Dedifferentiated amniotic fluid mesenchymal stem cell (primary cell): ENCODE data around the gene MTOR.

Experiments used
- DNase-seq: peaks from one replicate; pipeline ENCODE4 v3.0.0-alpha.2; 2016; ENCODE audit errors: extremely low spot score

MTOR gene

DNA sequence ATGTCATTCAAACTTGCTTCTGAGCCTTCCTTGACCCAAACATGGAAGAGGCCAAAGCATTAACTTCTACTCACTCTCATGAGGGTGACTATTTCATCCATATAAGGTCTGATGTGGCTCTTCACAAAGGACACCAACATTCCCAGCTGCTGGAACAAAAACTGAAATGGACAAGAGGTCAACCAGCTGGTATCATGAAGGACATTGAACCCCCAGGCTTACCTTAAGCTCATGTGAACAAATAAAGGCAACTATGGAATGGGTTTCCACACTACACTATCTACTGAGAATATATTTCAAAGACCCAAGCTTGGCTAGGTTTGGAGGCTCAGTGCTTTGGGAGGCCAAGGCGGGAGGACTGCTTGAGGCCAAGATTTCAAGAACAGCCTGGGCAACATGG is 46.3 kb downstream of the MTOR start:
- DNase-seq = no peak

DNA sequence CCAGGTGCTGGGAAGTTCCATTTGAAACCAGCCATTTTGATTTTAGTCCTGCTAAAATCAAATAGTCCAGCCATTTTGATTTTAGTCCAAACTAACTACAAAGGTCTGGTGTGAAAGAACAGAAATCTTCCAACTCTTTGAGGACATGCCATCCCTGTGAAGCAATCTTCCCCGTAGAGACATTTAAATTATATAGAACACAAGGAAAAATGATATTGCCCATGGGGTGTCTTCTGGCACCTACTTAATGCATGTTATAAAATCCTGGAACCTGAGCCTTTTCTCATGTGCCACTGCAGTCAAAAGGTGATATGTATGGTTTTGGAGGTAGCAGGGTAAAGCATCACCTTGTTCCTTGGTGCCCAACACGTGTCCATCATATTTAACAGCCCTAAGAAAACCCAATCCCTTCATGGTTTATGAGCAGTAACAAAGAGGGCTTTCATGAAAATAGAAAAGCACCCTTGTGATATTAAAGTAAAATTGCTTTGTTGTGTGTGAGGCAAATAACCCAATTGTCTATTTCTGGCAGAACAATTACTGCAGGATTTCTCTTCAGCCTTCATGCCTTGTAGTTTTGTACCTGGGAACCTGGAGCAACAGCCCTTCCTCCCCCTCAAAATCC is 46.9 kb downstream of the MTOR start:
- DNase-seq = no peak

DNA sequence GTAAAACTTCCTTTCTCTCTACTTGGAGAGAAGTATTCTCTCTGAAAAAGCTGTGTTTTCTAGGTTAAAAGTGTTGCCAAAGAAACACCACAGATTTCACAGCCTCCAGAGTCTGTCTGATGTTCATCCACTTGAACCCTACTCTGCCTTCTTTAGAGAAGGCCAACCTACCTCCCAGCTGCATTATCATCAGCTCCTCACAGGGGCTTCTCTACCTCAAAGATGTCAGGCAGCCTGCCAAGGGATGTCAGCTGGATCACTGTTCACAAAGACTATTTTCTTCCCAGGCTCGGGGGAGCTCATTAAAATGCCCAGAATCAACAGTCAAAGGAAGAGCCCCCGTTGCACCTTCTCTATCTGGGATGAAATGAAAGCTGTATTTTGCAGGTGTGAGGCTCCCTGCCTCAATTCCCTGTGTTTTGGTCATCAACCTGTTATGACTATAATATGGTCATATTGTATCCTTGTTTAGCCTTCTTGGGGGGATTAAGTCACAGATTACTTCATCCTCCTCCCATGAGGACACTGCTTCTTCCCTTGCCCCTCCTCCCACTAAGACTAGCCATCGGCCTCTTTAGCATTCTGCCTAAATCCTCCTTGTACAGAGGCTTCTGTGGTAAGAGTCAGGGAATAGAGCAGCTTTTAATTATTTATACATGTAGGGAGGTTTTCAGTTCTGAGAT is 47.5 kb downstream of the MTOR start:
- DNase-seq = no peak

DNA sequence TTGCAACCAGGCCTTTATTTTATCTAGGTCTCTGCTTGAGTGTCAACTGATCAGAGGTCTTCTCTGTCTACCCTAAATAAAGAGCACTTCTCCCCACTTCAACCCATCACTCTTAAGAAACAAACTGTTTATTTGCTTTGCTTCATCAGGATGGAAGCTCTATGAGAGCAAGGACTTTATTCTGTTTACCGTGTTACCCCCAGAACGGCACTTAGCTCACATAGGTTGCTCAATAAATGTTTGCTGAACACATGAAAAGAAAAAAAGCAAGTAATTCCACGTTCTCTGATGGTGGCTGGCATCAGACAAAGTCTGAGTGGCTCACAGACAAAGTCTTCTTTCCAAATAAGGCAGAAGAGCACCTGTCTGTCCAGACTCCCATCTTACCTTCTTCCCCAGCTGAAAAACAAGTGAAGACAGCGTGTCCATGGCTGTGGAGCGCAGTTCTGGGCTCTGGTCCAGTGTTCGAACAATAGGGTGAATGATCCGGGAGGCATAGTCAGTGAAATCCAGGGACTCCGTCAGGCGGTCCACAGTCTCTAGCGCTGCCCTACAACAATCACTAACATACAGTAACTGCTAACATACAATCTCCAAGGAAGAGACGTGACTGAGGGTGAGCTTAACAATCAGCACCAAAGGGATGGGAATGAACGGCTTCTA is 50.3 kb downstream of the MTOR start:
- DNase-seq = no peak

DNA sequence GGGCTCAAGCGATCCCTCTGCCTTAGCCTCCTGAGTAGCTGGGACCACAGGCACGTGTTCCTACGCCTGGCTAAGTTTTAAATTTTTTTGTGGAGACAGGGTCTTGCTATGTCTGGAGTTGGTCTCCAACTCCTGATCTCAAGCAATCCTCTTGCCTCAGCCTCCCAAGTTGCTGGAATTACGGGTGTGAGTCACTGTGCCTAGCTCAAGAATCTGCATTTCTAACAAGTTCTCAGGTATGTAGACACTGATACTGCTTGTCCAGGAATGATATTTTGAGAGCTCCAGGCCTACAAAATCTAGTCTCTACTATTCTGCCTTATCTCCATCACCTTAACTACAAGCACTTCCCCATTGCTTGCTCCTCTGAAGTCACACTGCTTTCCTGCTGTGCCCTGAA is 50.9 kb downstream of the MTOR start:
- DNase-seq = no peak

DNA sequence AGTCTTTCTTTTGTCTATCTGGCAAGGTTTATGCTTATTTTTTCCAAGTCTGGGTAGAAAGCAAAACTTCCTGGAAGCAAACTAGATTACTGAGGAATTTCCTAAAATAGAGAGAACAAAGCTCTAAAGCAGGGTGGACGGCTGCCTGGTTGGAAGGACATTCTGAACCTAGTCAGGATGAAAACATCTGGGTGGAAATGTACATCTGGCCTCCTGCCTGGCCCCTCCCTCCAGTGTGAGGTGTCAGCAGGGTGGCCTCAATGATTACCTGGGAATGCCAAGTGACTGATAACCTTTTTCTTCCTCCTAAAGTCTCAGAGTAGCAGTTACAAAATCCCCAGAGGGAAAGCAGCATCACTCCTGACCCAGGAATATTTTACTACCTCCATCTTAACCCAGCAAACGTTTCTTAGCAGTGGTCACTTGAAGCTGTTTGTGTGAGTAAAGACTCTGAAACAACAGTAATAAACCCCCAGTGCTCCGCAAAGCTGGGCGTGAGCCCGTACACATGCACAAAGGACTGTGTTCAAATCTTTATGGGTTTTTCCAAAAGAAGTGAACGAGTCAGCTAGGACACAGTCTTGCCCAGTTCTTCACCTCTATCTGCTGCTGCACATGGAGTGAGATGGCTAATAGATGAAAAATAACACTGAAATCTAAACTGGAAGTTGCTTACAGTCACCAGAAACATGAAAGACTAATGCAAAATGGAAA is 54.3 kb downstream of the MTOR start:
- DNase-seq = no peak

DNA sequence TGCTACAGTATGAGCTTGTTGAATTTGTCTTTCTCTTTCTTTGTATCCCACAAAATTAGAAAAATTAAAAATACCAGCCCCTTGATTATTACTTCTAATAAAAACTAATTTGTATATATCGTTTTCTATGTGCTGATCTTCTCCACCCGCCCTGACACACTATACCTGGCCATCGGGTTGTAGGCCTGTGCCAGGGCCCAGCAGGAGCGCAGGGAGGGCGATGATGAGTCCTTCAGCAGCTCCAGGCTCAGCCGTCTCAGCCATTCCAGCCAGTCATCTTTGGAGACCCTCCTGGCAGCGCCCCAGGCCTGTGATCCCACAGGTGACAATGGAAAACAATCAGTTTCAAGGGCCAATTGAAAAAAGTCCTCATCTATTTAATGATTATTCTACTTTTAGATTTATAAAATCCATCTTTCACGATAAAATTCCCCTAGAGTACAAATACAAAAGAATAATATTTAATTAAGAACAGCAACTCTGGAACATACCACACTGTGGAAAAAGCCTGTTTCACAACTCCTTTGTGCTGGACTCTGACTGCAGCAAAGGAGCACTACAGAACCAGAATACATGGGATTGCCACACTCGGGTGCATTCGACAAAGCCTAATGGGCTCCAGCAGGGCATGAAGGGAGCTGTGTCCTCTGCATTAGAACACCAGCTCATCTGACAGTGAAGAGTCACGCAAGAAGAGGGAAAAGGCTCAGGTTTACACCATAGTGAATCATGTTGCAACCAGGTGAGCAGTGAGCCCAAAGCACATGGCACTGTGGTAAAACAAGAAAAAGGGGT is 57.8 kb downstream of the MTOR start:
- no peak for DNase-seq

DNA sequence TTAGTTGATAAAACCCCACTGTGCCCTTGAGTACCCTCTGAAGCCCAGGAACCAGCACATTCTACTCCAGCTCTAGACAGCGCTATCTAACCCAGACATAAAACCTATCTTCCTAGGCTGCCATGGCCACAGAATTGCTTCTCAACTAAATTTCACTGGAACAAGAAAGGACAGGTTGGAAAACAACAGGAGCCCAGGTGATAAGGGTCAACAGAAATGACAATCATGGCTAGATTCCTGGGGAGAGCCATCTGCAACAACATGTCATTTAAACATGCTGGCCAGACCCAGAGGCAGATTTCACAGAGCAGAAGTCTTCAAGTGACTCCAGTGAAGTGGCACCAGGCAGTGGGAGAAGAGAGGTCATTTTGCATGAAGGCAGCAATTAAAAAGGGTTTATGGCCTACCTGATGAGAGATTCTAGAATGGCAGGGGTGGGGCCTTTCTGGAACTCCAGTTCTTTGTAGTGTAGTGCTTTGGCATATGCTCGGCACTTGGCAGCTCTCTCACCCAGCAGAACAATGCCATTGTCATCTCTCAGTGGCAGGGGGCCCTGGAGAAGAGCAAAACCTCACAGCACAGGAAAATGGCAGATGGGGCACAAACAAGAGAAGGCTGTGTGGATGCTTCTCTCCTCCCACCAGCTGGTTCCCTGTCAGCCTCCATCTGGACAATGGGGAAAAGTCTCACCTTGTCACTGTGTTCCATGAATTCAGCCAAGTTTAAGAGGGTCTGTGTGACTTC is 63.3 kb downstream of the MTOR start:
- DNase-seq = no peak

DNA sequence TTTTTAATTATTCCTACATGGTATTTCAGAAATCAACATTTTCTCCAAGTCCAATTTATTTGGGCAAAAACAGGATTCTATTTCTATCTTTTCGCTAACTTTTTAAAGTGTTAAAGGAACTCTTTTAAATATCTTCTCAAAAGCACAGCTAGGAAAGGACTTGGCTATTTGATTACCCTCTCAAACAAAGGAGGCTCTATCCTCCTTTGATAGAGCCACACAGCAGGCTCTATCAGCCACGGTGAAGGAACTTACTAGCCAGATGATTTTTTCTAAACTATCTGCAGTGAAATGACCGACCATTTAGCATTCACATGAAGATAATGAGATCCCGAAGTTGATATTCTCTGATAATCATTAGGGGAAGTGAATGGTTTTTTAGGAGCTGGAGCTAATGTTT is 64.1 kb downstream of the MTOR start:
- no peak for DNase-seq

DNA sequence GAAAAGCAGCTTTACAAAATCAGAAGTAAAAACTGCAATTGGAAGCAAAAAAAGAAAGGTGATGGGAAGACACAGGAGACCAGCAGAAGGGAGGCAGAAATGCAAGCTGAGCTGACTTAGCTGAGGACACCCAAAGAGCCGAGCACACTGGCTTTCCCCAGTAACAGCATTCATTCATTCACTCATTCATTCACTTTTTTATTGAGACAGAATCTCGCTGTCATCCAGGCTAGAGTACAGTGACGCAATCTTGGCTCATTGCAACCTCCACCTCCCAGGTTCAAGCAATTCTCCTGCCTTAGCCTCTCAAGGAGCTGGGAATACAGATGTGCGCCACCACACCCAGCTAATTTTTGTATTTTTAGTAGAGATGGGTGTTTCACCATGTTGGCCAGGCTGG is 65.0 kb downstream of the MTOR start:
- DNase-seq = no peak

DNA sequence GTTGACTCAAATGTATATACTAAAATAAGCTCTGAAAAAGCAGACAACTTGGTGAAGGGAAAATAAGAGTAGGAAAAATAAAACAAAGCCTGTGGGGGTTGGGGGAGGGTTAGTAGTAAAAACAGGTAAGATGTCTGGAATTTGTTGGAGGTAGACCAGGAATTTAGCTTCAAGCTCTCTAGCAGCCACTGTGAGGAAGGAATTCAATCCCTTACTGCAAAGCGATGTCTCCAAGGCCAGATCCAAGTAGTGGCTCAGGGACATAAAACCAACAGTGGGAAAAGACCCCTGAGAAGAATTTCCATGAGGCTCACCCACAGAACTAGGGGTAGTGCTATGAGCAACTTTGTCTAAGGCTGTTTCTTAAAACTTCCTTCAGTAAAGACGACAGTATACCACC is 65.4 kb downstream of the MTOR start:
- no peak for DNase-seq

DNA sequence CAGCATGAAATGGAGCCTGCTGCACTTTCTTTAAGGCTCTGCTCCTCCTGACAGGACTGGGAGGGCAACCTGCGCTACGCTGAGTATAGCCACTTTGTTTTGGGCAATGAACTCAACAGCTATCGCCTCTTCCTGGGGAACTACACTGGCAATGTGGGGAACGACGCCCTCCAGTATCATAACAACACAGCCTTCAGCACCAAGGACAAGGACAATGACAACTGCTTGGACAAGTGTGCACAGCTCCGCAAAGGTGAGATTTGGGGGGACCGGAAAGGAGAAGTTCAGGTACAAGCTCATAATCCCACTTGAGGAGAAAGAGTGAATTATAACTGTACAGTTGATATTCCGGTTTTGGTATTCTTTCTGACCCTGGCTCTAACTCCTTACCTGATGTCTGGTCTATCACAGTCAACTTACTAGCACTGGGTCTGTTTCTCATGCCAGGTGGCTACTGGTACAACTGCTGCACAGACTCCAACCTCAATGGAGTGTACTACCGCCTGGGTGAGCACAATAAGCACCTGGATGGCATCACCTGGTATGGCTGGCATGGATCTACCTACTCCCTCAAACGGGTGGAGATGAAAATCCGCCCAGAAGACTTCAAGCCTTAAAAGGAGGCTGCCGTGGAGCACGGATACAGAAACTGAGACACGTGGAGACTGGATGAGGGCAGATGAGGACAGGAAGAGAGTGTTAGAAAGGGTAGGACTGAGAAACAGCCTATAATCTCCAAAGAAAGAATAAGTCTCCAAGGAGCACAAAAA is 67.8 kb downstream of the MTOR start:
- DNase-seq = no peak

DNA sequence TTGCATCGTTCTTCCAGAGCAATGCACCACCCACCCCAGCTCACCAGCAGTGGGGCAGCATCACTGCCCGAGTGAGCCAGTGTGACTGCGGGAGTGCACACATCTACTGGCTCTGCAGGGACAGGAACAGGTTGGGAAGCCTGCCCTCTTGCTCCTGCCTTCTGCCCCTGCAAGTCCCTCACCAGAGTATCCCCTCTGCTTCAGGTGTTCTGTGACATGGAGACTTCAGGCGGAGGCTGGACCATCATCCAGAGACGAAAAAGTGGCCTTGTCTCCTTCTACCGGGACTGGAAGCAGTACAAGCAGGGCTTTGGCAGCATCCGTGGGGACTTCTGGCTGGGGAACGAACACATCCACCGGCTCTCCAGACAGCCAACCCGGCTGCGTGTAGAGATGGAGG is 69.0 kb downstream of the MTOR start:
- DNase-seq = no peak

DNA sequence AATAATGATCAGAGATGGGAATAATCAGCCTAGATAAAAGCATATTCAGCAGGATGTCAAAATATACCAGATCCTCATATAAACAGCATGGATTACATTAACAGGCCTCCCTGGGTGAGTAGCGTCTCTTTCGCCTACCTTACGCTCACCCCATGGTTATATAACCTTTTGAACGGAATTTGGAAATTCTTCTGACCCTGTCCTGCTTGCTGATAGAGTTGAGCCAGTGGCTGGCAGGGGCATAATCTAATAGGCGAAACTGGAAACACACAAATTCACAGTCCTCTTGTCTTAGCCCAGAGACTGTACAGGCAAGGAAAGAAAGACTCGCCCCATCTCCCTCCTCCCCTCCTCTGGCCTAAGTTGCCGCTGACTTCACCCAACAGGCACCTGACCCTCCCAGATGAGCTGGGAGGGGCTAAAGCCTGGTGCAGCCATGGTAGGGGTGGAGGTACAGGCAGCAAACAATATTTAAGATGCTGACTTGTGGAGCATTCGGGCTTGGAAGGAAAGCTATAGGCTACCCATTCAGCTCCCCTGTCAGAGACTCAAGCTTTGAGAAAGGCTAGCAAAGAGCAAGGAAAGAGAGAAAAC is 73.4 kb downstream of the MTOR start, which contains the start of gene ANGPTL7:
Gene ANGPTL7 (plus strand): TSS at position 498 of the 594 bp plus-strand sequence. CDS start 225 bp downstream, outside the sequence.
- no peak for DNase-seq

DNA sequence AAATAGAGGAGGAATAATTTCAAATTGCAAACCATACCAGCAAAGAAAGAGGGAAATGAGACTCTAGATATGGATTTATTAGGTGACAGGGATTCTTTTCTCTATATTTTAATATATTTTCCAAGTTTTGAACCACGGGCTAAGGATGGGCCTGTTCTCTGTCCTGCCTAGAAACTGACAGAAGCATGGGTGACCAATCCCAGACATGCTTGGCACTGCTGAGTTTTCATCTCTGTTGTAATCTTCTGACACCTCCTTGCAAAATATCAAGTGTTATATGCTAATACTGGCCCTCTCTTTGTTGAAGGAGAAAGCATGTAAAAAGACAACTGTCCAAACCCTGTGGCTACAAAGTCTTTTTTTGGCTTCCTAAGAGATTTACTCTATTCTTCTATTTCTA is 74.0 kb downstream of the MTOR start:
- DNase-seq = no peak

DNA sequence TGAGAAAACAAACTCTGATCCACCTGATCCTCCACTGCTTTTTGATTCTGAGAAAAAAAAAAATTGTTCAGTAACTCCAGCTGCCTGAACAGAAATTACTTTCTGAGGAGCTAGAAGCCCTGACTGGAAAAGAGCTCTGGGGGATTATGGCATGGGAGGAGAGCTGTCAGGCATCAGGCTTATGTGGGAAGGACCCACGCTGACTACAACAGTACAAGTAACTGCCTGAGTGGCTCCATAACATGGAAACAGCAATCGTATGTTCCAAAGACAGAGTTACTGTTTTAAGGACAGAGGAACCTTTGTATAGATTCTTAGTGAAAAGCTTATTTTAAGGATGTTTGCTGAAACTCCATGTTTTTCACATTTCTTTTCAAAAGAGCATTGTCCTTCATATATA is 74.4 kb downstream of the MTOR start:
- no peak for DNase-seq

DNA sequence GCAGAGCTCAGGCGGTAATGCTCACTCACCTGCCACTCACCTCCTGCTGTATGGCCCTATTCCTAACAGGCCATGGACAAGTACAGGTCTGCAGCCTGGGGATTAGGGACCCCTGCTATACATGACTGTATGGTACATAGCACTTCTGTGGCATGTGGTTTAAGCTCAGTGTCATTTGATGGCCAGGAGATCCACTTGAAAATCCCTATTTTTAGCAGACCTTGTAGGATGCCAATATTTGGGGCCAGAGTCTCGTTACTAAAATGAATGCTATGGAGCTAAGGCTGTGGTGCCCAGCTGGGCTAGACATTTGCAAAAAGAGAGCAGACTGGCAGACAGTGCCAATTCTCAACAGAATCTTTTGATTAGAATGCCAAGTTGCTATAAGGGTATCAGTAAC is 74.9 kb downstream of the MTOR start:
- DNase-seq = no peak

DNA sequence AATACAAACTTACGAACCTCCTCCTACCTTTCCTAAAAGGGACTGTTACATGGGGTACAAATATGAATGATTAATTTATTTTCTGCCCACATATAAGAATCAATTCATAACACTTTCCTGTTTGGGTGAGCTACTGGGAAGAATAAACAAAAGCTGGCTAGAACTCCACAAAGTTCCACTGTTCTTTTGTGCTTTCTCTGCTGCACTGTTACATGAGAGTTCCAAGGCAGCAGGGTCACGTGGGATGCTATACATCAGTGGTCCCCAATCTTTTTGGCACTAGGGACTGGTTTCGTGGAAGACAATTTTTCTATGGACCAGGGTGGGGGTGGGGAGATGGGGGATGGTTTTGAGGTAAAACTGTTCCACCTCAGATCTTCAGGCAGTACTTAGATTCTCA is 75.4 kb downstream of the MTOR start:
- DNase-seq = no peak

DNA sequence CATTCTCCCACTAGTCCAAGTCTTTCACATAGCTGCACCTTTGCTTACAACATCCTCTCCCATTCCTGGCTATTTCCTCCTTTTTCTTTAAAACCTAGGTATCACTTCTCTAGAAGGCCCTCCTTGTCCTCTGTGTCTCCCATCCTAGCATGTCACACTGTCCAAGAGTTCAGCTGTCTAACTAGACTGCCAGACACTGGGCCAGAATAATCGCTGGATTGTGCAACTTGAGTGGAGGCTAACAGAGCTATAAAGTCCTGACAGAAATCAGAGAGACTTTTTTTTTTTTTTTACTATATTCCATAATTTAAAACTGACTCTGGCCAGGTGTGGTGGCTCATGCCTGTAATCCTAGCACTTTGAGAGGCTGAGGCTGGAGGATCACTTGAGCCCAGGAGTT is 77.4 kb downstream of the MTOR start:
- DNase-seq = no peak

DNA sequence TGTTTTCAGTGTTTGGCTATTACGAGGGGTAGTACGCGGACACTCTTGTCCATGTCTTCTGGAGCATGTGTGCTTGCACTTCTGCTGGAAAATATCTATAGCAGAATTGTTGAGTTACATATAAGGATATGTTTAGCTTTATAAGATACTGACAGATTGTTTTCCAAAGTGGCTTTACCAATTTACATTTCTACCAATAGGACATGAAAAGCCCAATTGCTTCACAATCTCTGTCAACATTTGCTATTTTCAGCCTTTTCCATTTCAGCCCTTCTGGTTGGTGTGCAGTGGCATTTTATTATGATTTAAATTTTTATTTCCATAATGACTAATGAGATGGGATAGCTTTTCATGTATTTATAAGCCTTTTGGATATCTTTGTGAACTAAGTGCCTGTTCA is 79.5 kb downstream of the MTOR start:
- no peak for DNase-seq
